CD4-positive, alpha-beta T cell treated with Interleukin-17A for 4 hours (primary cell): ENCODE results near the gene EXOSC2.
A peak's percentile ranks its signal among the peaks of the same experiment; 100 is the strongest.

Source experiments
- DNase-seq: peaks from one replicate; pipeline ENCODE4 v3.0.0-alpha.2; 2020; ENCODE audit warnings: mixed read lengths

The EXOSC2 gene

GRCh38 chr9:130698514-130698913 lies 4.9 kb downstream of the EXOSC2 start:
- DNase-seq, result no peak

- DNase-seq, result no peak
These were observed 5.5 kb downstream of the EXOSC2 start for GRCh38 chr9:130699047-130699446.

DNA sequence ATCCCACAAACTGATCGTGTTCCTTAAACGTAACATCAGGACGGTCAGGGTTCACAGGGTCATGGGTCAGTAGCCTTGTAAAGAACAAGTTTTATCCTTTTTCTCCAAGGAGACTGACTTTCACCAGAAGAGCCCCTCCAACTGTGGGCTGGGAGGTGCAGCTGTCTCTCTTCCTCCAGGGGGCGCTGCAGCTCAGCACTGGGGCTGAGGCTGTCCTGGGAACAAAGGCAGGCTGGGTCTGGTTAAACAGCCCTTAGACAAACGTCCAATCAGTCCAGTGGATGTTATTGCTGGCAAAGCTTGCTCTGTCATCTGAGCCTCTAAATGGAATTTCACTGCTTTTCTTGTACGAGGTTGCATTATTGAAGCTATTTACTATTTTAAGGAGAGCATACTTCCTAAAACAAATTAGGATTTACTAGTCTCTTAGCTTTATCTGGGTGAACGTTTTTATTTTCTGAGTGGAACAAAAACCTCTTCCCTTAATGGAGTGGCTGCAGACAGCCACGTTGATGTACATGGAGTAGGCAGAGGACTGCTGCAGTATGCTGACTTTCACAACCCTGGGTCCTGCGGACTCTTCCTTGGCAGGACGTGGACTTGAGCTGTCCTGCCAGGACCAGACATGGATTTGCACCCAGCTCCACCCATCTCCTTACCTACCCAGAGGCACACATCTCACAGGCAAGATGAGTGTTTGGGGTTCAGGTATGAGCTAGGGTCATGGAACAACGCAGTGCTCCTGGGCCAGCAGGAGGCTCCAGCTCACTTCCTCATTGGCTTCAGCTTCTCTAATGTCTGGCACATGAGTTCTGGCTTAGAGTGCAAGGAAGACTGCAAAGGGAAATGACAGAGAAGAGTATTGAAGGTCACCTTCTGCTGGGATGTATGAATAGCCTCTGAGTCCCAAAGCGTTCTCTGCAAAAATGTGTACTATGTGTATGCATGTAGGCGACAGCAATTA lies 7.8 kb downstream of the EXOSC2 start:
- peak; percentile 80 for DNase-seq

- DNase-seq, result no peak
These were observed 9.9 kb downstream of the EXOSC2 start for GRCh38 chr9:130703501-130703900.

GRCh38 chr9:130707225-130707976 lies 13.8 kb downstream of the EXOSC2 start:
- peak; percentile 89 for DNase-seq

- DNase-seq, result no peak
These were observed 17.3 kb downstream of the EXOSC2 start for GRCh38 chr9:130710822-130711352.

DNA sequence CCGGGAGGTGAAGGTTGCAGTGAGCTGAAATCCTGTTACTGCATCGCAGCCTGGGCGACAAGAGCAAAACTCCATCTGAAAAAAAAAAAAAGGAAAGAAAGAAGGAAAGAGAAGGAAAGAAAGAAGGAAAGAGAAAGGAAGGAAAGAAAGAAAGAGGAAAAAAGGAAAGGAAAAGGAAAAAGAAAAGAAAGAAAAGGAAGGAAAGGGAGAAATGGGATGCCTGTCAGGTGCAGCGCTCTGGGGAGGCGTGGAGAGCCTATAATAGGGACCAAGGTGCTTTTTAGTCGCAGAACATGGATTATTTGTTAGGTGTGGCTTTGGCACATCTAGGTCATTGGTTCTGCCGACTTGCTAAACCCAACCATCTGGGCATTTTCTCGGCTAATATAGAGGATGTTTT lies 17.9 kb downstream of the EXOSC2 start:
- no peak for DNase-seq

GRCh38 chr9:130712564-130713285 lies 19.1 kb downstream of the EXOSC2 start:
- peak; percentile 95 for DNase-seq

DNA sequence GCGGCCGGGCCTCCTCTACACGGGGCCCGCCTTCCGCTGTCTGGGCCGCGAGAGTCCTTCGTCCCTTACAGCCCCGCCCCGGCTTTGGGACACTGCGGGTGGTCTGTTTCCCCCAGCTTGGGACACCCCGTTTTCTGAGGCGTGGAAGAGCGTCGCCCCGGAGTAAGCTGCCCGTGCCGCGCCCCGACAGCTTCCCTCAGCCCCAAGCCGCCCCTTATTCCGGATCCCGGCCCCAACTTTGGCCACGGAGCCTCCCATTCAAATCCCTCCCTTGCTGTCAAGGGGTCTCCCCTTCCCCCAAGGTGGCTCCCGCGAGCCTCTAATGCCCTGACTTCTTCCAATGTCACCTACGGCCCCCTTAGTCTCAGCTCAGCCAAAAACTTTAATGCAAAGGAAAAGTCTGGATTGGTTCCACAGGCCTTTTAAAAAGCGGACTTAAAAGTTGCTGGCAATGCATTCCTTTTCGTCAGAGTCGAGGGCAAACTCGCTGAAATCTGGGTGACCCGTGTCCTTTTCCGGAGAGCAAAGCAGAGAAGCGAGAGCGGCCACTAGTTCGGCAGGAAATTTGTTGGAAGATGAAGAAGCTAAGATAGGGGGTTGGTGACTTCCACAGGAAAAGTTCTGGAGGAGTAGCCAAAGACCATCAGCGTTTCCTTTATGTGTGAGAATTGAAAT lies 19.8 kb downstream of the EXOSC2 start:
- peak; percentile 13 for DNase-seq

DNA sequence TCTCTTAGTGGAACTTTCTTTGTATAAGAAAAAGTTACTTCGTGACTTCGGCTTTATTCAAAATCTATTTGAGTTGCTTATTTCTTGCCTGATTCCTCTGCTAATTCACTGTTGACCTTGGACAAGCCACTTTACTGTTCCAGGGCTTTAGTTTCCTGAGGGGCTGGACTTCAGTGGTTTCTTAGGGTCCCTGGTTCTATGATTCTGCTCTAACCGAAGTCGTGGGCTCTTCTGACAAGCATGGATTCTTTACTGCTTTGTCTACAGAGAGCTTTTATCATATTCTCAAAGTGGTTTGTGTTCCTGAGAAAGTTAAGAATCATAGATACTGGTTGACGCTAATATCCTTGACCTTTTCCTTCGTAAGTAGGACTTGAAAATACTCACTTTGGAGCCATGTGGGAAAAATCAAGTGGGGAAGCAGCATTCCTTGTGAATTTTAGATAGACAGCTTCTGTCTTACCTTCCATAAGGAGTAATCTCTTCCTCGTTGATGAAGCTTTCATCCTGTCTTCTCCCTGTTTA lies 21.1 kb downstream of the EXOSC2 start:
- DNase-seq, result no peak

DNA sequence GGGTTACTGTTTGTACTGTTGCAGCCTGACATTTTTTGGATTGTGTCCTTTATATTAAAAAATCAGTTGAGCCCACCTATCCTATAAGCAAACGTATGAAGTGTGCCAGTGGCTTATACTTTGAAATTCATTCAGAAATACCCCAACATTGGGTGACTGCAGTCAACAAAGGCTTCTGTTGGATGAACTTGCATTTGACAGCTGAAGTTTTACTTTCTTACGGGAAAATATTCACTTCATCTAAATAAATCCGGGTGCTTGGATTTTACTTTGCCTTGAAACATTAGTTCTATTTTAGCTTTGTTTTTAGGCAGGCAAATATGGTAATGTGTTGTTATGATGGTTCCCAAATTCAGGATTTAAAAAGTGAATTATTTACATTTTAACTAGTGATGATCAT lies 21.7 kb downstream of the EXOSC2 start:
- DNase-seq, result no peak

GRCh38 chr9:130718562-130718961 lies 25.0 kb downstream of the EXOSC2 start:
- no peak for DNase-seq

DNA sequence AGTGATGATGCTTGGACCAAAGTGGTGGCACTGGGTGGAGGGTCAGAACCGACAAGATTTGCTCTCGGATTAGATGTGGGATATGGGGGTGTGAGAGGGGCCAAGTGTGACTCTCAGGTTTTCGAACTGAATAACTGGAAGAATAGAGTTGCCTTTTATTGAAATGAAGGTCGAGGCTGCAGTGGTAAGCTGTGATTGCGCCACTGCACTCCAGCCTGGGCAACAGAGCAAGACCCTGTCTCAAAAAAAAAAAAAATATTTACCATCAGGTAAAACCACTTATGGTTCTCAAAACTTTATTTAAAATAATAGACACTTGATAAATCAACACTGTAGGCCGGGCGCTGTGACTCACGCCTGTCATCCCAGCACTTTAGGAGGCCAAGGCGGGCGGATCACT lies 27.2 kb downstream of the EXOSC2 start:
- no peak for DNase-seq

DNA sequence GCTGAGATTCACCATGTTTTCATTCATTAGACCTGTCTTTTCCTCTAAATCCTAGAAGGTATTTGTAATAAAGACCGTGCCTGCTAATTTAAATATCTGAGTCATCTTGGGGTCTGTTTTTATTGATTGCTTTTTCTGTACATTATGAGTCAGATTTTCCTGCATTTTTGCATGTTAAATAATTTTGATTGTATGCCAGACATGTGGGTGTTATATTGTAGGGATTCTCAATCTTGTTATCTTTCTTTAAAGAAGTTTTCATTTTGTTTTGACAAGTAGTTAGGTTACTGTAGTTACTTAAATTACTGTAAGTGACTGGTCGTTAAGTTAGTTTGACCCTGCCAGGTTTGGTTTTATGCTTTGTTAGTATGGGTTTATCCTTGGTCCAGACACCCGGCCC lies 35.1 kb downstream of the EXOSC2 start:
- DNase-seq, result no peak

DNA sequence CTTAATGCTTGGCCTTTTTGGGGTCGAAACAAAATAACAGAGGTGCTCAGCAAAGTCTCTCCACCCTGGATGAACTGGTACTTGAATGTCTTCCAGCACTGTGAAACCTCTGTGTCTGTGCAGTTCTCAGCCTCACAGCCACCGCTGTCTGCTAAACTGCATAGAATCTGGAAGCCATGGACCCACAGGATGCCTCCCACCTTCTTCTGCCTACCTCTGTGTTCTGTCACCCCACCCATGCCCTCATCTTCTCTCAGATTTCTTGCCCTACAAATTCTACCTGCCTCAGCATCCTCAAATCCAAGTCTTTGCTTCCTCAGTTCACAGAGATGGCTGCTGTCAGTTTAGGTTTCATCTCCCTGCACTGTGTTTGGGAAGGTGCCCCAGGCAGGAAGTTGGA lies 35.6 kb downstream of the EXOSC2 start:
- DNase-seq, result no peak

DNA sequence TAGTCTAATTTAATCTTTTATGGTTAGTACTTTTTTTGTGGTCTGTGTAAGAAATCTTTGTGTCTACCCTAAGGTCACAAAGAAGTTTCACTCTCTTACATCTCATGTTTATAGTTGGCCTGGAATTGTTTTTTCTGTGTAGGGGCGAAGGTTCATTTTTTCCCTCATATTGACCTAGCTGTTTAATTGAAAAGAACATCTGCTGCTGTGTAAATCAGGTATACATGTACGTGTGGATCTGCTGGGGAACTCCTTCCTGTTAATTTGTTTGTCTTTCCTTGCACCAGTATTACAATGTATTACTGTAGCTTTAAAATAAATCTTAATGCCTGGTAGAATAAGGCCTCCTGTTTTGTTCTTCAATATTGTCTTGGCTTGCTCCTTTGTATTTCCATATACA lies 37.8 kb downstream of the EXOSC2 start:
- no peak for DNase-seq

- DNase-seq, result peak; percentile 9
These were observed 38.6 kb downstream of the EXOSC2 start for GRCh38 chr9:130732136-130732535.

DNA sequence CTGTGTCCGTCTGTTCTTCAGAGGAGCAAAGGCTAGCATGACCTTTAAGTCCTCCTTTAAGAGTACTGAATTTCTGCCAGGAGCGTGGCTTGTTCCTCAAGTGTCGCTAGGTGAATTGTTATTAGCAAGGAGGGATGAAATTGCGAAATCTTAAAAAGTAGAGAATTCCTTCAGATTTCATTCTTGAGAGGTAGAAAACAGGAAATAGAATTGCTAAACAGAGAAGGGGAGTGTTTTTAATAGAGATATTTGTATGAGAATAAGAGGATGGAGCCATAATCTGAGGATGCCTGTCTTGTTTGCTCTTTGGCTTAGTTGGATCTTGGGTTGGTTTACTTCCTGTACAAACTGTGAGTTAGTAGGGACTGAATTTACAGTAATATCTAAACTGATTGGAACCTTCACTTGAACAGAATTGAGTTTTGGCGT lies 39.2 kb downstream of the EXOSC2 start:
- DNase-seq, result no peak

DNA sequence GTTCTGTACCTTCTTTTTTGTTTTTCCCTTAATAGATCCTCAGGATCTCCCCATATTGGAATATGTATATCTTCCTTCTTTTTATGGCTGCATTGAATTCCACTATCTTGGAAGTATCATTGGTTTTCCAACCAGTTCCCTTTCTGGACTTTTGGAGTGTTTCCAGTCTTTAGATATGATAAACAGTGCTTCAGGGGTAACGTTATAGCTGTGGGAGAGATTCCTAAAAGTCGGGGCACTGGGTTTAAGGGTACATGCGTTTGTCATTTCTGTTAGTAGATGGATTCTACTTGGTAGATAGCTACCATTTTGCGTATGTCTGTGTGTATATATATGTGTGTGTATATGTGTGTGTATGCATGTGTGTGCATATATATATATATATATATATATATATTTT lies 42.0 kb downstream of the EXOSC2 start:
- DNase-seq, result no peak

DNA sequence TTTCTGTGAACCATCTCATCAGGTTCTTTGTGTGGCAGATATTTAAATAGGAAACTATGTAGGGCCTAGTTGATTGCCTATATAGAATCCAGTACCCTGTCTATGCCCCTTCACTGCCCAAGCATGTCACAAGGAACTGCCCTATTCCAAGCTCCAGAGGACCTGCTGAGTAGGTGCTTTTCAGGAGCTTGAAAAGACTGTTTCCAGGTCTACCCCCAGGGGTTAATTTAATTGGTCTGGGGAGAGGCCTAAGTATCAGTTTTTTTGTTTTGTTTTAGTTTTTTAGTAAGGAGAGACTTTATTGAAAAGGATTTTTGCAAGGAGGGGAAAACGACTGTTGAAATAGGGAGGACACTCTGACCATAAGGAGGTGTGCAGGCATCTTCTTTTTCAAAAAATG lies 43.3 kb downstream of the EXOSC2 start:
- no peak for DNase-seq

GRCh38 chr9:130738281-130738680 lies 44.7 kb downstream of the EXOSC2 start:
- DNase-seq, result no peak

GRCh38 chr9:130739081-130739480 lies 45.5 kb downstream of the EXOSC2 start:
- DNase-seq, result no peak
